DND-41 (cell line): ENCODE data around the gene CPNE6.

Source experiments
- CTCF ChIP-seq: IDR thresholded peaks from 2 replicates; pipeline ENCODE4 v1.5.1; 2012; ENCODE audit warnings: borderline replicate concordance, low read length, moderate library complexity, mild to moderate bottlenecking; ENCODE audit not compliant: poor library complexity, severe bottlenecking; ENCODE audit errors: extremely low read depth
- EZH2 ChIP-seq: IDR thresholded peaks from 3 replicates; pipeline ENCODE4 v1.6.1; 2012; ENCODE audit warnings: borderline replicate concordance, low read depth, mild to moderate bottlenecking, moderate library complexity, low read length, inconsistent platforms; ENCODE audit not compliant: severe bottlenecking

DNA sequence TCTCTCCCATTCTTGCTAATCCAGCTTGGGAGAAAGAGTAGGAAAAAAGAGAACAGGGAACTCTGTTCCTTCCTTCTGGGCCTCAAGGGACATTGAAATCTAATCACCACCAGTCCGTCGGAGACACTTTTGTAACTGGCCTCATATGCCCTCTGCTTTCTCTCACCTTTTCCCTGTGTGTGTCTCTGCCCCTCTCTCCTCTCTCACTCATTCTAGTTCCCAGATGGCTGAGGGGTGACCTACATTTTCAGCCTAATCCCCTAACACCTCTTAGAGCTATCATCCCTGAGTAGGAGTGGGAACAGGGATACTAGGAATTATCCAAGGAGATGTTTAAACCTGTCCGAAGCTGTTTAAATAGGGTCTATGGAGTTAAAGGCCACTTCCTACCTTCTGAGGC is 13.9 kb downstream of the CPNE6 start:
- no peak for TF ChIP-seq CTCF
- no peak for TF ChIP-seq EZH2
